Body of pancreas (tissue), 4 donors: Measurements from ENCODE around the gene SORL1.

Experiments used
- CTCF ChIP-seq, 7 experiments: fragments of 450-650 bp in 4 of 7; fragments of 200-600 bp in 3 of 7; sonication (generic) in 3 of 7; IDR thresholded peaks; one replicate each; pipeline ENCODE4 v1.5.1; 2016 to 2019; ENCODE audit warnings: antibody characterized with exemption in 7 of 7
- POLR2A ChIP-seq, 3 donors: fragments of 450-650 bp; IDR thresholded peaks; one replicate each; pipeline ENCODE4 v1.6.1; 2016; ENCODE audit warnings: antibody characterized with exemption in 3 of 3, mild to moderate bottlenecking in 2 of 3

DNA sequence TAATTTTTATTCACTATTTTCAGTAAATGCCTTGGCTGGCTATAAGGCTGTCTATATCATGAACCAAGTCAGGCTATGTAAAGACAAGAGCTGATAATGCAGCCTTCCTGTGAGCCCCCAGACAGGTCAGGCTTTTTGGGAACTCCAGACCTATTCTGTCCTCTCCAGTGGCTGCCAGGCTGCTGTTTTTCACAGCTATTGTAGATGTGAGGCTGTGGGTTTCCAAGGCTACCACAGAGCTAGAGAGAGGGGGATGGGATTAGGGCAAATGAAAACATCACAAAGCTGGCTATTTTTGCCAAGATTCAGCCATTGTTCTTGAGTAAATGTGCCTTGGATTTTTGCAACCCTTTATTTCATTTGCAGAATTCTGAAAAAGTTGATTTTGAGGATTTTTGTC lies 56.3 kb downstream of the SORL1 start:
- TF ChIP-seq POLR2A (IDR thresholded peaks at IDR 0.05) (no peak), CTCF (IDR thresholded peaks at IDR 0.05) (no peak)
